Stimulated activated CD4-positive, alpha-beta T cell treated with anti-CD3 and anti-CD28 coated beads, Interleukin-4, amount 100 ng/mL, for 4 hours (primary cell): ENCODE data around the gene DOCK3.

Experiments
- DNase-seq, 2 experiments: peaks; one replicate each; pipeline ENCODE4 v3.0.0-alpha.2; 2020

The DOCK3 gene

DNA sequence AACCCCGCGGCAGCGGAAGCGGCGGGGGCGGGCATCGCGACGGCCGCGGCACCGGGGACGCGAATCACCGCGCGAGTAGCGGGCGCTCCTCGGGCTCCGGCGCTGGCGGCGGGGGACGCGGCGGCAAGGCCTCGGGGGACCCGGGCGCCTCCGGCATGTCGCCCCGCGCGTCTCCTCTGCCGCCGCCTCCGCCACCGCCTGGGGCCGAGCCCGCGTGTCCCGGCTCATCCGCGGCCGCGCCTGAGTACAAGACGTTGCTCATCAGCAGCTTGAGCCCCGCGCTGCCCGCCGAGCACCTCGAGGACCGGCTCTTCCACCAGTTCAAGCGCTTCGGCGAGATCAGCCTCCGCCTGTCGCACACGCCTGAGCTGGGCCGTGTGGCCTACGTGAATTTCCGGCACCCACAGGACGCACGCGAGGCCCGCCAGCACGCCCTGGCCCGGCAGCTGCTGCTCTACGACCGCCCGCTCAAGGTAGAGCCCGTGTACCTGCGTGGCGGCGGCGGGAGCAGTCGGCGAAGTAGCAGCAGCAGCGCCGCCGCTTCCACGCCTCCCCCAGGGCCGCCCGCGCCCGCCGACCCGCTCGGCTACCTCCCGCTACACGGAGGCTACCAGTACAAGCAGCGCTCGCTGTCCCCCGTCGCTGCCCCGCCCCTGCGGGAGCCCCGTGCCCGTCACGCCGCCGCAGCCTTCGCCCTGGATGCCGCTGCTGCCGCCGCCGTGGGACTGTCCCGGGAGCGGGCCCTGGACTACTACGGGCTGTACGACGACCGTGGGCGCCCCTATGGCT lies 717.0 kb downstream of the DOCK3 start:
- DNase-seq = peak; percentile 44 to 58

DNA sequence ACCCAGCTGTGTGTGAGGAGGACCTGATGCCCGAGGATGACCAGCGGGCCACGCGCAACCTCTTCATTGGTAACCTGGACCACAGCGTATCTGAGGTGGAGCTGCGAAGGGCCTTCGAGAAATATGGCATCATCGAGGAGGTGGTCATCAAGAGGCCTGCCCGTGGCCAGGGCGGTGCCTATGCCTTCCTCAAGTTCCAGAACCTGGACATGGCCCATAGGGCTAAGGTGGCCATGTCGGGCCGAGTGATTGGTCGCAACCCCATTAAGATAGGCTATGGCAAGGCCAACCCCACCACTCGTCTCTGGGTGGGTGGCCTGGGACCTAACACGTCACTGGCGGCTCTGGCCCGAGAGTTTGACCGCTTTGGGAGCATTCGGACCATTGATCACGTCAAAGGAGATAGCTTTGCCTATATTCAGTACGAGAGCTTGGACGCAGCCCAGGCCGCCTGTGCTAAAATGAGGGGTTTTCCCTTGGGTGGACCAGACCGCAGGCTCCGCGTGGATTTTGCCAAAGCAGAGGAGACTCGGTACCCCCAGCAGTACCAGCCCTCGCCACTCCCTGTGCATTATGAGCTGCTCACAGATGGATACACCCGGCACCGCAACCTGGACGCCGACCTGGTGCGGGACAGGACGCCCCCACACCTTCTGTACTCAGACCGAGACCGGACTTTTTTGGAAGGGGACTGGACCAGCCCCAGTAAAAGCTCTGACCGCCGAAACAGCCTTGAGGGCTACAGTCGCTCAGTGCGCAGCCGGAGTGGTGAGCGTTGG lies 717.8 kb downstream of the DOCK3 start:
- DNase-seq = no peak

DNA sequence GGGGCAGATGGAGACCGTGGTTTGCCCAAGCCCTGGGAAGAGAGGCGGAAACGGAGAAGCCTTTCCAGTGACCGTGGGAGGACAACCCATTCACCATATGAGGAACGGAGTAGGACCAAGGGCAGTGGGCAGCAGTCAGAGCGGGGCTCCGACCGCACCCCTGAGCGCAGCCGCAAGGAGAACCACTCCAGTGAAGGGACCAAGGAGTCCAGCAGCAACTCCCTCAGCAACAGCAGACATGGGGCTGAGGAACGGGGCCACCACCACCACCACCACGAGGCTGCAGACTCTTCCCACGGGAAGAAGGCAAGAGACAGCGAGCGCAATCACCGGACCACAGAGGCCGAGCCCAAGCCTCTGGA lies 718.4 kb downstream of the DOCK3 start:
- DNase-seq = no peak

DNA sequence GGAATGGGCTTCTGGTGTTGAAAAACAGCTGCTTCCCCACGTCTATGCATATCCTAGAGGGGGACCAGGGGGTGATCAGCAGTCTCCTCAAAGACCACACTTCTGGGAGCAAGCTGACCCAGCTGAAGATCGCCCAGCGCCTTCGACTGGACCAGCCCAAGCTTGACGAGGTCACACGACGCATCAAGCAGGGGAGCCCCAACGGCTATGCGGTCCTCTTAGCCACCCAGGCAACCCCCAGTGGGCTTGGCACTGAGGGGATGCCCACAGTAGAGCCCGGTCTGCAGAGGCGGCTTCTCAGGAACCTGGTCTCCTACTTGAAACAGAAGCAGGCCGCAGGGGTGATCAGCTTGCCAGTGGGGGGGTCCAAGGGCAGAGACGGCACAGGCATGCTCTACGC lies 718.8 kb downstream of the DOCK3 start:
- DNase-seq = no peak

DNA sequence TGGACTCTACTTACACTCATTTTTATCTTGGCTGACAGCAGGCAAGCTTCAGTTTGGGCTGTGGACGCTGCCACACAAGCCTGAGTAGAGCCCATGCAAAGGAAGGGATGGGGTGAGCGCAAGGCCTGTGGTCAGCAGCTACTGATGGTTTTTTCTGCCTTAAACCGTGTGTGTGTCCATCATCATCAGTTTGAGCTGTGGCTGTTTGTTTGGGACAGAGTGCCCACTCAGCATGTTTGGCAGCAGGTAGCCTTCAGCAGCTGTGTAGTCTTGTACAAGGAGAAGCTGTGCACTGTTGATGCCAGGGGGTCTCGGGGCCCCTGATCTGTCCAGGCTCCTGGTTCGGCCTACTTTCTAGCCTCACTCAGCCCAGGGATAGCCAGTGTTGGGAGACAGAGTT lies 719.8 kb downstream of the DOCK3 start:
- no peak for DNase-seq

DNA sequence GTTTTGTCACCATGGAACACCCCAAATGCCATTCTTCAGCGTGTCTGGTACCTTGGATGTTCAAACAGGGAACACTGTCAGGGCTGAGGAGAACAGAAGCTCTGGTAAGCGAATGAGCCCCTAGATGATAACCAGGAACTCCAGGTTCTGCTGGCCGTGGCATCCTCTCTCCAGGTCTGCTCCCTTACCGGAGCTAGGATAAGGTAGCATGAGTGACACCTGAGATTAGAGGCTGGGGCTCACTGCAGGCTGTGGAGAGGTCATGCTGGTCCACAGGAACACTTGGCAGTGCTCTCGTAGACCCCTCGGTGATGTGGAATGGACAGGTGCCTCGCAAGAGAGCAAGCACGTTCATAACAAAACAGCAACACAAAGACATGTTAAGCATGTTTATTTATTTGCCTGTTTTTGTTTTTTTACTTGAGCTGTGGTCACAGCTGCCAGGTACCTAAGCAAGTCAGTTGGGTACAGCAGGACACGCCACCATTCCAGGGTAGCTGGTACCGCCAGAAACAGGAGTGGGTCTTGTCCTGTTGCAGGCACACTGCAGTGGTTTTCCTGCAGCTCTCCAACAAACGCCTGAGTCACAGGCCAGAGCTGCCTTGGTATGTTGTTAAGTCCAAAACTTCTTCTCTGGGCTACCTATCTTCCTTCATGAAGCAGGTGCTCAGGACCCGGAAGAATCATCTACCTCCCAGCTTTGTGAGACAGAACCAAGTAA lies 720.9 kb downstream of the DOCK3 start:
- no peak for DNase-seq

DNA sequence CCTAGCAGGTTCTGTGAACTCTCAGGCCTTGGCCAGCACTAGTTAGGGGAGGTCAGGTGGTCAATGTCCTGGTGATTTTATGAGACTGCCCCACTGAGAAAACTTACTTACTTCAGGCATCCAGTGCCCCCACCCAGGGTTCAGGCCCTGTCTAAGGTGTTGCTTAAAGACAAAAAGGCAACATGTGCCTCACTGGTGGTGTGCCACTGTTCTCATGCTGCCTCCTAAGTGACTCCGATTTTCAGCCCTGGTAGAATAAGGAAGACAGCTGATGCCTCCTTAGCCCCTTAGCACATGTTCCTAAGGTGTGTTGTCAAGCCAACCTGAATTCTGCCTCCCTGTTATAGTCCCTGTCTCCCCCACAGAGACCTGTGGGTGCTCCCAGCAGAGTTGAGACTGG lies 721.7 kb downstream of the DOCK3 start:
- DNase-seq = no peak

DNA sequence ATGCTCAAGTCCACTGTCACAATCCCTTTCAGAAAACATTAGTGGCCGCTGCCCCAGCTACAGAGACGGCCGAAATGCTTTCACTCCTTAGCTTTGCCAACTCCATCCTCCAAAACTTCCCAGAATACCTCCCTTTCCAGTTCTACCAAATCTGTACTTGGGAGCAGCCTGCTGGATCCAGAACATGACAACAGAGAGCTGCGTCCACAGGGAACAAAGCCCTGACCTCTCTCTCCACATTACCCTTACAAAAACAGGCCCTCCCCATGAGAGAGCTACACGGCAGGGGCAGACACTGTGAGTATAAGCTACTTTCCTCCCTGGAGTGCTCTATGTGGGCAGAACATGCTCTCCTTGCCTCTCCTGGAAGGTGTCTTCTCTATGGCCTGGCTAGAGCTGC lies 722.7 kb downstream of the DOCK3 start:
- DNase-seq = no peak

DNA sequence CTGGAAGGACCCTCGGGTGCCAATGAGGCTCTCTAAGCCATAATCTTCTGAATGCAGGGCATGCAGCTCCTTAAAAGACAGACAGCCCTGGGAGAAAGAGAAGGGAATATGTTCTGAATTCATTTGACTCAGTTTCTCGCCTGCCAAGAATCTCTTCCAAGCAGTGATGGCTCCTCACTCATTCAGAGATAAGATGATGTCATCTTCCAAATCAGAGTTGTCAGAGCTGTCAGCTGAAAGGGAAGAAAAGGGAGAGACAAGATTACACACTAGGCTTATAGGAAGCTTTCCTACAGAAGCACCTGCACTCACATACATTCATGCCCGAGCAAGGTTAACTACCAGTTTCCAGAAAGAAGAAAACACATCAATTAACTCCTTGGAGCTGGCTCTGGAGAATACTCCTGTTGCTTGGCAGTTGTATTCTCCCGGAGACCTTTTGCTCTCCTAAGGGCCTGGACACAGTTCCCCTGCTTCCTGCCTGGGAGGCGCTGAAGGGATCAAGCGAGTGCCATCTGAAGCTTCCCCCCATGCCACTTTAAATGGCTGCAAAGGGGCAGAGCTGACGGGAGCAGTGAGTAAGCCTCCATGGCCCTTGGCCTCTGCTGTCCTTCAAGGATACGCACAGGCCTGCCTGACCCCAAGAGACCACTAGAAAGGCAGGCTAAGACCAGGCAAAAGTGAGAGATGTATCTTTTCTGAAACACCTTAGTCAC lies 724.0 kb downstream of the DOCK3 start:
- DNase-seq = no peak

DNA sequence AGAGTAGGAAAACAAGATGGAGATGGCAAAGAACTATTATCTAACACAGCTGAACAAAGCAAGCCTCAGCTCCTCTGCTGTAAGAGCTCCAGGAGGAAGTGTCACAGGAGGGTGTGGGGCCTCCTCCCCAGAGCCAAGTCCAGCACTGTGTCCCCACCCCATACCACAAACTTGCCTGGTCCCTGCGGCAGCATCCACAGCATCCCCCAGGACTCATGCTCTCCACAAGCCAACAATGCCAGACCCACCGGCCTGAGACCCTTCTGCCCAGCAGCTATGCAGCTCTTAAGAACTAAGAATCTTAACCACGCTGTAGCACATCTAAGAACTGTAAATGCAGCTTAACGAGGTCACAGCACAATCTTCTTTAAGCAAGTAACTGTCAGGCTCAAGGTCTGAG lies 725.4 kb downstream of the DOCK3 start:
- no peak for DNase-seq

DNA sequence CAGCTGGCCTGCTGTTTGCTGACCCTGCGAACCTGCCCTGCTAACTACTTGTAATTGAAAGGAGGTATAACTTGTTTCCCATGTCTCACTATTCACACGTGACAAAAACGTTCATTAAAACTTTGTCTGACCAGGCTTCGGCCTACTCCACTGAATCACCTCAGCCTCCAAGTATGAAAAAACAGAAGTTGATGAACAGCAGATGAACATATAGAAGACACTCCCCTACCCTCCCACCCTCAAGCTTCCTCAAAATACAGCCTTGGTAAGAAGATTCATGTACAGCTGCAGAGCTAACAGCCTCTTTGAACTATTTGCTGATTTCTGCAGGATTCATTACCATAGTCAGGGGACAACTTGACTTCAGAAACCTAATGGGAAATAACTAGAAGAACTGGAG lies 727.0 kb downstream of the DOCK3 start:
- DNase-seq = no peak

DNA sequence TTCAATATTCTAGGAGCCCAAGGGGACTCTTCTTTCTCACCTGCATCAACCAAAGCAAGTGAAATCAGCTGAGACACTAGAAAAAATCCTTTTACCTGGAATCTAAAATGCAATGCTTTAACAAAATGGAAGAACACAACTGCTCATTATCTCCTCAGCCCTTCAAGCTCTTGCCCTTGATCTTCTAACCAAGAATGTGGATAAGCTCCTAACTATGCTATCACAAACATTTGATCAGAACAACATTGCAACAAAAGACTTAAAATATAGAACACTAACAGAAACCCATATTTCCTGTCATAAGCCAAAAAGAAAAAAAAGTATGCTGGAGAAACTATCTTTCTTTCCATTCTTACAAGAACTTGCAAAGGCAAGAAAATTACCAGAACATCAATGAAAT lies 728.9 kb downstream of the DOCK3 start:
- DNase-seq = no peak

DNA sequence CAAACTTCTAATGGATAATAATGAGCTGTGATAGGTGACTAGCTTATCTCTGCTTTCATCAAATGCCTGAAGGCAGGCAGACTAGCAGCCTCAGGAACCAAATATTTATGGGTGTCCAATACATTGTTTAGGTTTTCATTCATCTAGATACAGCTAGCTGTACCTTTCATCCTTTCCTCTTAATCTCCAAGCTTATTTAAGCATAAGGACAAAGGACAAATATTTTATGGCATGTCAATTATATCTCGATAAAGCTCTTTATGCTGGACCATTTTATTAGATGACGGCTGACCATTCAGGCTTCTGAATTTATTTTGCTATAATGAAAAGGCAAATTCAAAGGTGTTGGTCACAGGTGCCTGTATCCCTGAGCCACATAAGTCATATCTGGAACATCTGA lies 733.3 kb downstream of the DOCK3 start:
- DNase-seq = no peak

DNA sequence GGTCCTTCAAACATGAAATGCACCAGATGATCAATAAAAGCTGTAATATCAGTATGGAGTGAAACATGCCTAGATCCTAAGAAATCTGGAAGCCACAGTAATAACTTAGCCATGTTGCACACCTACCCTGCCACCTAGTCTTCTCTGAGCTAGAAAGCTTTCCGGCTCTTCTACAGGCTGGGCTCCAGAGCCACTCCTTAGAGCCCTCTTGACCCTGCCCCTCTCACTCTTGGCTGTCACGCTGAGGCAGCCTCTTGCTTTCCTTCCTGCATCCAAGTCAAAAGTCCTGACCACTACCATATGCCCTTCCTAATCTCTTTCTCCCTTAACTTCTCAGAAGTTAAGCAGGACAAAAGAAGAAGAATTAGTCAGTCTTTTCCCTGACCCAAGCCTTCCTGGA lies 734.1 kb downstream of the DOCK3 start:
- DNase-seq = no peak

DNA sequence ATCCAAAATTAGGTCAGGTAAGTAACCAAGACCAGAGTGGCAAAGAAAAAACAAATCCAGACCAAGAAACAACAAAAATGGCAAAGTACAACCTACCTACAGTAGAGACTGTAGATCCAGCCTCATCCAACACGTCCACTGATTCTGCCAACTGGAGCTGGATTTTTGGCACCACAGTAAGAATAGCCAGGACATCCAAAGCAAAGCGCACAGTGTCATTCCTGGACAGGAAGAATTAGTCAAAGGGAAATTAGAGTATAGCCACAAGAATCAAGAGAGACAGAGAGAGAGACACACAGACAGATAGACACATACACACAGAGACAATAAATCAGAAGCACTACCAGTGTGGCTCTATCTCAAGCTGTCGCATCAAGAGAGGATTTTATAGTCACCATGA lies 747.5 kb downstream of the DOCK3 start:
- DNase-seq = no peak

DNA sequence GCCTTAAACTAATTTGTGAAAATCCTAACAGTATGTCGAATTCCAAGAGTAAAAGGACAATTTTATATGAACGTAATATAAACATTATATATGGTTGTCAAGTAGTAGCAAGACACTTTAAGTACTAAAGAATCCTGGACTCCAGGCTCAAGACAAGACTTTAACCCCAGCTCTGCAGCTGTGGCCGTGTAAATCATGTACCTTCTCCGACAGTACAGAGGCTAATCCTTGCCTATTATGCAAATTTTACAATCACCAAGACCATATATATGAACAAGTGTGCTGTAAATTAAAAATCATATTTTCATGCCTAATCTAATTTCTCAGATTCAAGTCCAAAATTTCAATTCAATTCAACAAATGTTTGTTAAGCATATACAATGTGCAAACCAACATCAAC lies 752.2 kb downstream of the DOCK3 start:
- no peak for DNase-seq

DNA sequence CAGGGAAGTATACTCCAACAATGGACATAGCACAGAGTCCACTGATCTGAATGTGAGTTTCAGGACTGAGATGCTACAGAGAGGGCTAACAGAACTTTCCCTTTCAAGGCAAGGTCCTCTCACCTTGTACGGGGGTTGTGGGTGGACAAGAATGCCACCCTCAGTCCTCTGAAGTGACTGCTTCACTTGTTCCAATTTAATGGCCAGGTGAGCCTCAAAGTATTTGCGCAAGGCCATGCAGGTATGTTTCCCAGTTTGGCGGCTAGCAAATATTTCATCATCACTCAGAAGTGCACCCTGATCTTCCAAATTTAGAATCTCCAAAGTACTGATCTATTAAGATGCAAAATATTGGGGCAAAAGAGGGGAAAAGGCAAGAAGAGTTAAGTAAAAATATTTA lies 754.4 kb downstream of the DOCK3 start:
- no peak for DNase-seq
